ENCODE results near the gene VWC2L.
A peak's percentile ranks its signal among the peaks of the same experiment; 100 is the strongest.

GRCh38 chr2:214469728-214470127 lies 58.9 kb downstream of the VWC2L start:
- TF ChIP-seq RAD21 (IDR thresholded peaks at IDR 0.05; ENCODE audit: low read length) = no peak
- TF ChIP-seq CTCF (conservative IDR thresholded peaks at IDR 0.05; ENCODE audit: low read depth, low read length) = no peak
- TF ChIP-seq POLR2A (IDR thresholded peaks at IDR 0.05; ENCODE audit: low read depth, low read length) = no peak
- no peak for TF ChIP-seq SMC3 (IDR thresholded peaks at IDR 0.05; ENCODE audit: low read depth, low read length)
- TF ChIP-seq BHLHE40 (IDR thresholded peaks at IDR 0.05; ENCODE audit: low read depth, low read length) = no peak
- TF ChIP-seq CEBPB (IDR thresholded peaks at IDR 0.05; ENCODE audit: low read depth, low read length) = no peak
- TF ChIP-seq NFE2L2 (IDR thresholded peaks at IDR 0.05; ENCODE audit: low read depth, low read length) = no peak
- TF ChIP-seq MAZ (IDR thresholded peaks at IDR 0.05; ENCODE audit: borderline replicate concordance, low read depth, low read length) = no peak
- TF ChIP-seq MXI1 (IDR thresholded peaks at IDR 0.05; ENCODE audit: borderline replicate concordance, low read depth, low read length) = no peak
- TF ChIP-seq CHD1 (IDR thresholded peaks at IDR 0.05; ENCODE audit: low read depth, low read length) = no peak
- TF ChIP-seq USF2 (IDR thresholded peaks at IDR 0.05; ENCODE audit: low read depth, low read length) = no peak
- no peak for TF ChIP-seq RFX5 (IDR thresholded peaks at IDR 0.05; ENCODE audit: low read depth, low read length)
- no peak for TF ChIP-seq FOS (IDR thresholded peaks at IDR 0.05; ENCODE audit: low read depth, low read length)
- peak; percentile 36 for TF ChIP-seq MAFK (IDR thresholded peaks at IDR 0.05; ENCODE audit: low read depth, low read length)

Measured in IMR-90 (cell line).